ENCODE data around the gene RSPRY1.

DNA sequence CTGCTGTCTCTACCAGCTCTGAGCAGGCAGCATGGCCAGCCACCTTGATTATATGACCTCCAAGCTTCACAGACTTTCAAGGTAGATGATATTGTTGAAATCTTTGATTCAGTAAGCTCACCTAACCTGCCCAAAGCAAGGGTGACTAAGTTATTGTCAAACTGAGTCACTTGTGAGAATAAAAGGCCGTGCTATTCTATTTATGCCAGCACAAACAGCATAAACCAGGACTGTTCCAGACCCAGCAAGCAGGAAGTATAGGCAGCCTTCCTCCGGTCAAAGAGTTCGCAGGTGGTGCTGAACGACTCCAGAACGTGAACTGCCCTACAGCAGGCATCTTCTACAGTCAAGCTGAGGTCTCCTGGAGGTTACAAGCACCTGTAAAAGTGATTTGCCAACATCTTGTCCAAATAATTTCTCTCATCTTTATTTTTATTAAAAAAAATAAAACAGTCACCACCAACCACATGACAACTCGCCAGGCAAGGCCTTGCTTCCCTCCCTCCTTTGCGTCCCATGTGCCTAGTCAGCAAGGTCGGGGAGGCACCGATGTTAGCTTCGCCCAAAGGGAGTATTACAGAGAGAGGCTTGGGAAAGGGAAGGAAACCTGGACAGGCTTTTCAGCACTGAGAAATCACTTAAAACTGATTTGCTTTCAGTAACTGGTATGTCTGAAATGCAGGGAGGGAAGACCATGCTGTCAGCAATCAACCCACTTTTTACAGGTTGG, 69.7 kb downstream of the RSPRY1 start:
- TF ChIP-seq EZH2 (IDR thresholded peaks at IDR 0.05; ENCODE audit: insufficient read depth, poor library complexity, severe bottlenecking) (no peak), EZH2phosphoT487 (IDR thresholded peaks at IDR 0.05; ENCODE audit: insufficient read depth, low read depth) (no peak)

All from GM23248 (cell line).